ENCODE data around the gene BIN1.
"Not testable (repeated sequence)": the region's sequence is repeated elsewhere in the genome, so short reads cannot be mapped to it uniquely, and the experiment has no call there.

BIN1 gene

DNA sequence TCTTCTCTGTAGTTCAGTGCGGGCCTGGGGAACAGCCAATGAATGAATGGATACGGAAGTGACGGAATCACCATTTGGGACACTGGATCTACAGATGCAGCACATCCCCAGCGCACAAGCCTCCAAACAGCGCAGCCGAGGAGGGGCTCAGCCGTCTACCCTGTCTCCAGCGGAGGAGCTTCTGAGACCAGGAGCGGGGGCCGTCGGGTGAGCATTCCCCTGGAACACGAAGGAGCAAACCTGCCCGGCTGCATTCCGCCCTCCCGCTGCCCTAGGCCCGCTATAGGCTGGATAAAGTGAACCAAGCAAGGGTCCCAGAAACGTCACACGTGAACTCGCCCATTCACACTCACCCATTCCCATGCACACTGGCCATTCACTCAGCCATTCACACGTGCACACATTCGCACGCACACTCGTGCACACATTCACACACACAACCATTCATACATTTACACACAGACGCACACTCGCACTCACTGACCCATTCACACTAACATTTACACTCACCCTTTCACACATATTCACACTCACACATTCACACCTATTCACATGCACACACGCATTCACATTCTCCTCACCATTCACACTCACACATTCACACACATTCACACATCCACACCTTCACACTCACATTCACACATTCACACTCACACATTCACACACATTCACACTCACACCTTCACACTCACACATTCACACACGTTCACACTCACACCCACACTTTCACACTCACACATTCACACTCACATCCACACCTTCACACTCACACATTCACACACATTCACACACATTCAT, 63.4 kb downstream of the BIN1 start:
- no peak for DNase-seq

DNA sequence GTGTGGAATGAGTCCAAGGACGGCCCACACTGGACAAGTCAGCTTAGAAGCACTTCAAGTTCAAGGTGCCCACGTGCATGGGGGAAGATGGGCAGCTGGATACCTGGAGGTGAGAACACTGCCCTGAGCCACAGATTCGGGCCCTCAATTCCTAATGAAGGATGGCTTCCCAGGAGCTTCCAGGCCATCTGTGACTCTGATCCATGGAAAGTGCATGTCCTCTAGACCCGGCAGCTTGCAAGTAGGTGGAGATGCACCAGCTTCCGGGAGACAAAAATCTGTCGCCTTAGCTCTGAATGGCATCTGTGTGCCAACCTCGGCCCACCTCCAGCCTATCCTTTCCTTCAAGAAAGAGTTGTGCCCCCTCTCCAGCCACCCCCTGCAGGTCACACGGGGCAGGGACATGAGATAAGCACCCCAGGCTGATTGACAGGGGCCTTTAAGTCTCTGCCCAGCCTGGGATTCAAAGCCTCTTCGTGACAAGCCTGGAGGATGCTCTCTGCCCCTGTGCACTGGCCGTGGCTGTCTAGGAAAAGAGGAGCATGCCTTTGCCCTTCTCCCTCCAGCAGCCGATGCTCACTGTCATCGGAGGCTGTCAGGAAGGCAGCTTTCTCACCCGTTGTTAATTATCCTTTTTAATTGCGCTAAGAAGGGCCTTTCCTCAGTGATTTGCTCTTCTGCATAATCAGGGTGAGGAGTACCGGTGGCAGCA, 65.5 kb downstream of the BIN1 start:
- no peak for DNase-seq

DNA sequence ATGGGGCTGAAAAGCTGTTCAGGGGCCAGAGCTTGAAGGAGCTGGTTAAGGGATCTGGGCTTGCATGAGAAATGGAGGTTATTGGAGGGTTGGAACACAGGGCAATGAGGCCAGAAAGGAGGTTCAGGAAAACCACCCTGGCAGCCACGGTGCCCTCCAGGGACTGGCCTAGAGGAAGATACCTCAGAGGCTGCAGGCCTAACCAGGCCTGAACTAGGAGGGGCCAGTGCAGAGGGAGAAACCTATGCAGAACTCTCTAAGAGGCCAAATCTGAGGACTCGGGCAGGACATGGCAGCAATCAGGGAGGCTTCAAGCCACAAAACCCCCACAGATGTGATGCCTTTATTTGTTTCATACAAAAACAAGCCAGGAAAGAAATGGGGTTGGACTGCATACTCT, 66.8 kb downstream of the BIN1 start:
- DNase-seq: no peak

DNA sequence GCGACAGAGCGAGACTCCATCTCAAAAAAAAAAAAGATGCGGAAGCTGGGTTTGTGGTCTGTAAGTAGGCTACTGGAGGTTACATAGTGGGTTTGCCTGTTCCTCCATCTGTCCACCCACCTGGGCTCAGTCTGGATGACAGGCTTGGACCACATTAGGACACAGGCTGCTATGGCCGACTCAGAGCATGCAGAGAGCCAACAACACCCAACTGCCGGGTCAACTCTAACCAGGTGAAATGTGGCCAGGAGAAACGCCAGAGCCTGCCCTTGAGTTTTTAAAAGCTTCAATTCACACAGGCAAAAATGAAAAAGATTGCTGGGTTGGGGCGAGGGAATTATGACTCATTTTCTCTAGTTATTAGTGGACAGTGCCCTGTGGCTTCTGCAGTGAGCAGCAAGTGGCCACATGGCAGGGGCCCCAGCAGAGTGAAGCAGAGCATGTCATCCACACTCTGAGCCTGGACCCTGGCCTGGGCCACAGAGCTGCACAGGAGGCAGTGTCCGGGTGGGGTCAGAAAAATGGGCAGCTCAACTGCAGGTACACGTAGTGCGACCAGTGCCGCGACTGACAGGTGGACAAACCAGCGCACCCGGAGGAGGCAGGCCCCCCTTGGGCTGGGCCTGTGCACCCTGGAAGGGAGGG, 67.4 kb downstream of the BIN1 start:
- no peak for DNase-seq

DNA sequence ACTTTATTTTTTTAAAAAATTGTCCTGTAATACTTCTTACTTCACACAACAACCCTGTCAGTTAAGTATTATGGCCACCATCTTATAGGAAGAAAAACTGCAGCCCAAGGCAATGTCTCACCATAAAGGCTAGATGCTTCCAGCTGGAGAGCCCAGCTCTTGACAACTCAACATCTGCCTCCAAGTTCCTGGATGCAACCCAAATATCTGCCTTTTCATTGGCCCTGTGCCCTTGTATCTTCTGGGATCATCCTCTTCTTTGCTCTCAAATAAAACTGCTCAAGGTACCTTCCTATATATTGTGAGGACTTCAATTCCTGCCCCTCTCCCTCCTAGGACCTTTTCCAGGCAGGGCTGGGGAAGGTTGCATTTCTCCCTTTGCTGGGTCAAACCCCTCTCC, 69.5 kb downstream of the BIN1 start:
- no peak for DNase-seq

DNA sequence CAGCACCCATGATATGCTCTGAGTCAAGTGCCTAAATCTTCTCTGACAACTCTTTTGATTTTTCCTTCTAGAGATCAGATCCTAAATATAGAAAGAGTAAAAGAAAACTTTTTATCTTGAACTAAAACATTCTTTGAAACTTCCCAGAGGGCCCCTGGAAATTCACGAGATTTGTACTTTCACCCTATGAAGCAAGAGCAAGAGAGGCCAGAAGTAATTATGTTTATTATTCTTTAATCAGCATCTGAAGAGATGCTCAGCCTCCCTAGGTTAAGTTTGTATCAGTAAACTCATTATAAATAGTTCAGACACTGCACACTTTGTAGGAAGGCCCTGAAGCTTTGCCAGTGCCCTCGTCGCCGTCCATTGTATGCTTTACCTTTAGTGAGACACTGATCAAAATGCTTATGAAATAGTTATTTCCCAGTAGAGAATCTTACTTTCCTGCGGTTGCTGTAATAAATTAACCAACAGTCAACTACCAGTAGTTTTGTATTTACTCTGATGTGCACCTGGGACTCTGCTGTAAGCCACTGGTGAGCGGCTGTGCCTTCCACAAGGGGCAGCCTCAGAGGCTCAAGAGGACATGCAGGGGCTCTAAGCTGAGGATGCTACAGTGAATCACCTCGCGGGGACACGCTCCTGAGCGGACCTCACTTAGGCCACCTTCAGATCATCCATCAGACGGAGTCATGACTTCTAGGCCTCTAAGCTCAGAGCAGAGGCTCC, 71.9 kb downstream of the BIN1 start:
- DNase-seq: no peak

DNA sequence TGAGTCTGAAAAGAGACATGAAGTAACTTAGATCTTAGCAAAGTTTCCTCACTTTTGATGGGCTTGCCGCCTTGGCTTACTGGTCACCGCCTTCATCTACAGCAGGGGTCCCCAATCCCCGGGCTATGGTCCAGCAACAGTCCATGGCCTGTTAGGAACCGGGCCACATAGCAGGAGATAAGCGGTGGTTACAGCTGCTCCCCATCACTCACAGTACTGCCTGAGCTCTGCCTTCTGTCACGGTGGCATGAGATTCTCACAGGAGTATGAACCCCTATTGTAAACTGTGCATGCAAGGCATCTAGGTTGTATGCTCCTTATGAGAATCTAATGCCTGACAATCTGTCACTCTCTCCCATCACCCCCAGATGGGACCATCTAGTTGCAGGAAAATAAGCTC, 72.9 kb downstream of the BIN1 start:
- DNase-seq: no peak

DNA sequence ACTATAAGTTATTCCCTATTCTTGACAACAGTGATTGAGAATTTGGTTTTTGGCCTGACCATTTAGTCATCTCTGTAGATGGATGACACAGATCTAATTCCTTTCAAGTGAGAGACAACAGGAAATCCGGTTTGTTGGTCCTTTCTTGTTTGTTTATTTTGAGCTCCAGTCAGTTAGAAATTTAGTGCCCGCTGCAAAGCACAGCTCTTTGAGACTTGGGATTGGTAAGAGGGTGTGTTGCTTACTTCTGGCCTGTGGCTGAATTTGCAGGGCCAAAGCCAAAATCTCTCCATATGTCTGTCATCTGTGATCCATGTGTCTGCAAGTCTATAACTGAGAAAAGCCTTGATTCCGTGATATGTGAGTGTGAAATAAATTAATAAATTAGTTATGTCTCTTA, 74.3 kb downstream of the BIN1 start:
- no peak for DNase-seq

DNA sequence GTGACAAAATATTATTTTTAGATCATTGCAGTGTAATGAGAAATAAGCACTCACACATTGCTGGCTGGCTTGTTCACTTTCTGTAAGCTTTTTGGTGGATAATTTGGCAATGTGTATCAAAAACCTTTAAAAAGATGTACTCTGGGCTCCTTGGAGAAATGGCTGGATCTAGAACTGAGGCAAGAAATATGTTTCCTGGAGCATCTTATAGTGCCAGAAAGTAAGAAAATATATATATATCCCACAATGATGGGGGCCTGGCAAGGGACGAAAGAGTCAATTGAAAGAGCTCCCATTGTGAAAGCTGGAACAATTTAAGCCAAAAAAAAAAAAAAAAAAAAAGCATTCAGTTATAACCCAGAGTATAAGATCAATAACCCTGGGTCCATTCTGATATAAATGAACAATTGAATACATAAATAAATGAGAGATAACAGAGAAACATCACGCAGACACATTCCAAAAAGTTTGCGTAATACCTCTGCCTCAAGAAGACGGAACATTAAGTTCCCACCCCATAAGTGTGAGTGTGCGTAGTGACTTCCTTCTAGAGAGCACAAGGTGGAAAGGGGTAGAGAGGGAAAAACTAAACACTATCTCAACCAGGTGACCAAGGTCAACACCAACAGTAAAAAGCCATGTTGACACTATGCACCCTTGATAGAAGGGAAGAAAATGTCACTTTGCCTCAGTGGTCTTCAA, 77.5 kb downstream of the BIN1 start:
- no peak for DNase-seq

DNA sequence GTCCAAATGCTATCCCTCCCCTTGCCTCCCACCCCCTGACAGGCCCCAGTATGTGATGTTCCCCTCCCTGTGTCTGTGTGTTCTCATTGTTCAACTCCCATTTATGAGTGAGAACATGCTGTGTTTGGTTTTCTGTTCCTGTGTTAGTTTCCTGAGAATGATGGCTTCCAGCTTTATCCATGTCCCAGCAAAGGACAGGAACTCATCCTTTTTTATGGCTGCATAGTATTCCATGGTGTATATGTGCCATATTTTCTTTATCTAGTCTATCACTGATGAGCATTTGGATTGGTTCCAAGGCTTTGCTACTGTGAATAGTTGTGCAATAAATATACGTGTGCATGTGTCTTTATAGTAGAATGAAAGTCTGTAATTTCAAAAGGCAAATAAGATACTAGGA, 78.2 kb downstream of the BIN1 start:
- DNase-seq: not testable (repeated sequence)

DNA sequence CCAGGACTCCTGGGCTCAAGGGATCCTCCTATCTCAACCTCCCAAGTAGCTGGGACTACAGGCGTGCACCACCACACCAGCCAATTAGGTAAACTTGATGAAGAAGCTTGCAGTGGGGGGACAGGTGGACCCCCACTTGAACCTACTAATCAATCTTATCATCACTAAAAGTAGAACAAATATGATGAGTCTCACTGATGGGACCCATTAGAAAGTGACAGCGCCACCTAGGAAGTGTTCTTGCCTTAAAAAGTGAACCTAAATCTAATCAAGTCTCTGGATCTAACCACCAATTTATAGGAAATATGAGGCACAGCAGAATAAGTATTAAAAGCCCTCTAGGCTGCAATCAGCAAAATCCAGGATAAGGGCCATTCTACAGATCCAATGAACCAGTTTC, 79.2 kb downstream of the BIN1 start:
- no peak for DNase-seq

DNA sequence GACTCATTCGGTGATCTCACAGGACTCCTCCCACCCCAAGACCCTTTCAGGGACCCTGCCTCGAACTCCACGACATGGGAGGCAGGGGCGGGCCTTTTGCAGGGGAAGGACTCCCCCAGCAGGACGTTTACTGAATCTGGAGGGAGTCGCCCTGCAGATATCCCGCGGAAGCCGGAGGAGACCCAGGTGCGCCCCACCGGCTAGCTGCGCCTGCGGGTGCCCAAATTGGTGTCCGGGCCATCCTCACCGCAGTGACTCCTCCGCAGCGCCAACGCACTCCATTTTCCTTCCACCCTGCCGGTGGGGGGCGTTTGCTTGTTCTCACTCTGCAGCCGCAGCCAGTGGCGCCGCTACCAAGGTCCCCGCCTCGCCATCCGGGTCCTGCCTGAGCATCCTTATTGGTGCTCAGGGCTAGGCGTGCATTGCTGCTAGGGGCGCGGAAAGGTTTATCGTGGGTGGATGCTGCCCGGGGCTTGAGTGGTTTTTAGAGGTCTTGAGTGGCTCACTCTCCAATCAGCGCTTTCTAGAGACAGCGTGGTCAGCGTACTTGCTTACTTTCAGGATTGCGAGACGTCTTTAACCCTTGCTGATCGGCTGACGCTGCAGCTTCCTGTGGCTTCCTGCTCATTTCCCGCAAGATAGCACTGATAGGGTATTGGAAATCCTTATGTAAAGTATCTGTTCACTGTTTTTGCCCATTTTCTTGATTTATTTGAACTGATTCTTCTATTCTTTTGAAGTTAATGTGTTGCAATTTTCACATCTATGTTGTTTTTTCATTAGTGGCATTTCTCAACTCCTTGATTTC, 81.4 kb downstream of the BIN1 start:
- DNase-seq: peak; percentile 71

DNA sequence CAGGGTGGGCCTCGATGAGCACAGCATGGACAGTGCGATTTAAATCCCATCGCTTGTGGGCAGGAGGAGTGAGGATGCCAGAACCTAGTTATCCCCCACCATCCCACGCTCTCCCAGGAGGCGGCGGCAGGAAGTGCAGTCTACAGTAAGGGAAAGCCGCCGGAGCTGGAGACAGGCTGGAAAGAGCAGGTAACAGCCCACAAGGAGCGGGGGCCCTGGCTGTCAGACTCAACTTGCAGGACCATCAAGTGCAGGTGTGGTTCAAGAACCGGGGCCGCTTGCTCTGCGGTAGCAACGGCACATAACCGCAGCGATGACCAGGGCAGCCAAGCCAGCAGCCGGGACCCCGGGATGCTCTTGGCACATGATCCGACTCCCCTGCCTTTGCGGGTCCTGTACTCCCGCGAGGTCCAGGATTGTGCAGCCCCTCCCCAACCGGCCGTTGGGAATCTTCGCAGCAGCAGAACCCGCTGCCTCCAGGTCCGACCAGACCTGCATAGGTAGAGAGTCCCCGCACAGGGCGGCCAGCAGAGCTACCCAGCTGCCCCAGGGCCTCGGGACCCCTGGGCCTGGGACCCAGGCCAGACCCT, 82.1 kb downstream of the BIN1 start:
- peak; percentile 42 for DNase-seq

DNA sequence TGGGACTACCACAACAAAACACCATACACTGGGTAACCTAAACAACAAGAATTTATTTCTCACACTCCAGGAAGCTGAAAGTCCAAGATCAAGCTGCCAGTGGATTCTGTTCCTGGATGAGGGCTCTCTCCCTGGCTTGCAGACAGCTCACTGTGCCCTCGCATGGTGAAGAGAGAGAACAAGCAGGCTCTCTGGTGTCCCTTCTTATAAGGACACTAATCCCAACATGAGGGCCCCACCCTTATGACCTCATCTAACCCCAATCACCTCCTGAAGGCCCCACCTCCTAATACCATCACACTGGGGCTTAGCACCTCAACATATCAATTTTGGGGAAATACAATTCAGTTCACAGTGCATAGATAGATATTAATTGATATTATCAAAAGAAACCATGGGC, 83.5 kb downstream of the BIN1 start:
- DNase-seq: no peak

DNA sequence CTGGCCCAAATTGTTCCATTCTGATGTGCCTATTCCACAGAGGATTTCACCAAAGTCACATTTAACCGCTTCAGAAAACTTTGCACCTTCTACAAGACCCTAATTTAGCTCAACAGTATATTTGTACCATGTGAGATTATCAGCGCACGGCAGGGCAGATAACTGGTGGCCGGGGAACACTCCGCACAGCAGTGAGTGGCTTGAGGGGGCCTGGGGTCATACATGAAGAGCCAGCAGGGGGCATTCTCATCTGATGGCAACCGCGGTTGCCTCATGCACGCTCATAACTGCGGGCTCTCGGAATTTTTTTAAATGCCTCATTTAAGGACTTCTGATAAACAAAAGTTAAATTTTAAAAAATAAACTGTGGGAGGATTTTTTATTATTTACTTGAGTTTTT, 84.1 kb downstream of the BIN1 start:
- no peak for DNase-seq

DNA sequence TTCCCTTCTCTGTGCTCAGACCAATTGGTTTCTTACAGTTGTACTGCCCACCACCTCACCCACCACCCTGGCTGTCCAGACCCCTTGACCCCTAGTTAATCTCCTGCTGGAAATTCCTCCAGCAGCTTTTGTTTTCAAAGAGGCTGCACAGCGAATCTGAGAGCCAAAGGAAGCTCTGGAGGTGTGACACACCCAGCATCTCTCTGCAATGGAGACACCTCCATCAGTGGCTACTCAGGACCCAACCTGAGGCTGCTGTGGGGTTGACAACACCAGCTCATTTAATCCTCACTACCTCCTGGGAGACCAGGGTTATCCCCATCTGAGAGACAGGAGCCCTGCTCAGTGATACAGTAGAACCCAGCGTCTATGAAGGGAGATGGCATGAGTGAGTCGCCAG, 86.4 kb downstream of the BIN1 start:
- DNase-seq: no peak

DNA sequence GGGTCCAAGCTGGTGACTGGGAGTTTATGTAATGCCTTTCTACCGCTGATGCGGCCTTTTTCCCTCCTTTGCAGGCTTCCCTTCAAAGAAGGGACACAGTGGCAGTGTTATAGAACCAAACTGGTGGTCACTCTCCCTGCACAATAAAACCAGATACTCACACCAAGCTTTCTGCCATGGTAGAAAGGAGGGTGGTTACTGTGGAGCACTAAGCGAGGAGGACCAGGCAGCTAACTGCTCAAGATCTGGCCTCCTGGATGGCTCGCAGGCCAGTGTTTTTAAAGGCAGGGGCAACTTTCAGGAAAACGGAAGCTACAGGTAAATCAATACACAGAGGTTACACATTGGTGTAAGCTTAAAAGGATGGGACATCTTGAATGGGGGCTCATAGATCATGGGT, 89.4 kb downstream of the BIN1 start:
- no peak for DNase-seq

DNA sequence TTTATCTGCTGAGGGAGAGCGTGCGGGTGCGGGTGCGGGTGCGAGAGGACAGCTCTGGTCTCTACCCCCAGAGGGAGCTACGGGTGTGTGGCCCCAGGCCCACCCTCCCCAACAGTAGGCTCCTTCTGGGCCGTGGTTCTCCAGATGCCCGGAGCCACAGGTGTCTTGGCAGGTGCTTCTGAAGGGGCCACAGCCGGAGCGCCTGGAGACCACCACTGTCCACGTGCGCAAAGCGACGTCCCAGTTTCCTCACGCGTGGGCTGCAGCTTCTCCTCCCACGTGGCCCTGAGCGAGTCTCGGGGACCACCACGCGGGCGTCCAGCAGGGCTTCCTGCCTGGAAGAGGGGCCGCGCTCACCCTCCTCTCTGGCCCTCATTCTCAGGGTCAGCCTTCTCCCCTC, 90.6 kb downstream of the BIN1 start:
- no peak for DNase-seq

DNA sequence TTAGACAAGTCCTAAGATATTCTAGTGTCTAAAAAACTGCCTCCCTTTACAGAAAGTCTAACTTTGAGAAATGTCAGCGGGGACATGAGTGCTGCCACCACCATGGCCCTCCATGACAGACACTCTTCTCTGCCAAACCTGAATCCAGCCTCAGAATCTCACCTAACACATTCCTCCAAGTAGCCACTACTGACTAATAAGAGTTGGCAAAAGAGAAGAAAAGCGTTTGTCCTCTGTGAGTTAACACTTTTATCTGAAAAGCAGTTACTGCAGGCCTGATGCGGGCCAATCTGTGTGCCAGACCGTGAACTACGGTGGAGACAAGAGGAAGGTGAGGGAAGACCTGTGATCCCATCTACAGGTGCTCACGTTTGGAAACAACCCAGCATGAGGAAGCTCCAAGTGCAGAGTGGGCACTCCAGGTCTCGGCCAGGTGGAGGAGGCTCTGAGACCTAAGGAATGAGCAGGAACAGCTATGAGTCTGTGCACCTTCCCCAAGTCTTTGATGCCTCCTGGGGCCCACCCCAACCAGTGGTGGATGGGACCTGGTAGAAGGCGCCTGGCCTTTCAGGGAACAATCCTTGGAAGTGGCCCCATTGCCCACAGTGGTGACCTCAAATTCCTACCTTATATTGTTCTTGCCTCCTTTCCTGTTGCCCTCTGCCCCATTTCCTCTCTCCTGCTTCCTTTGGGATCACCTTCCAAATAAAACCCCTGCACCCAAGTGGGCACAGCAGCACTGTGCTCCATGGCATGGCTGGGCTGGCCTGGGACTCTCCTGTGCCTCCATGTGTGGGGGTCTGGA, 91.6 kb downstream of the BIN1 start:
- DNase-seq: no peak

DNA sequence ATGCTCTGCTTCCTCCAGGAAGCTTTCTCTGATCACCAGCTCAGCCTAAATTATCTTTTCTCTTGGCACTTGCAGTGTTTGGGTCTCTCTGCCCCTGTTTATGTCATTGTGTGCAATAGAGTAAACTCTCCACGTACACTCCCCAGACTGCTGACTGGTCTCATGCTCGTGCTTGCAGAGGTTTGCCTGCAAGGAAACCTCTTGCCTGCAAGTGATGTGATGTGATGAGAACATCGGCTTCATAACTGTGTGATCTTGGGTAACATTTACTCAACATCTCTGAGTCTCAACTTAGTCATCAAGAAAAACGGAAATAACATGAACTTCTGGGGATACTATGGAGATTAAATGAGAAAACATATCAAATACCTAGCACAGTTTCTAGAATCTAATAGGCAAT, 92.3 kb downstream of the BIN1 start:
- no peak for DNase-seq

DNA sequence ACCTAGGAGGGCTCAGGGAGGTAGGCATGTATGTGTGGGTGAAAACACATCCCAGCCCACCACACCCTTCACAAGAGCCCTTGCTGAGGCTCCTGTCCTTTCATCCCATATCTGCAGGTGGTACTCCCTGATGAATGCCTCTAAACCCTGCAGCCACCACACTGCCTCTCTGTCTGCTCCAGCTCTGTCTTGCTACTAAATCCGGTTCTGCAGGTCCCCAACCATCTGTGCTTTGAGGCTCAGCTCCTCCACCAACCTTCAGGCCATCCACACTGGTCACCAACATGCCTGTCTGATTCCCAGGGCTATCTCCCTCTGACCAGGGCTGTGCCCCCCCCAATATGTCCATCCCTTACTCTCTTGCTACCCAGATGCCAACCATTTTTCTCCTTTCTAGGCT, 92.7 kb downstream of the BIN1 start:
- no peak for DNase-seq
